Retina (tissue), 1 donor: ENCODE data around the gene PDCD10.

Experiments
- DNase-seq: peaks from one replicate; pipeline ENCODE4 v3.0.0-alpha.2; 2016

The PDCD10 gene

GRCh38 chr3:167671878-167672427 is 62.7 kb downstream of the PDCD10 start:
- no peak for DNase-seq

DNA sequence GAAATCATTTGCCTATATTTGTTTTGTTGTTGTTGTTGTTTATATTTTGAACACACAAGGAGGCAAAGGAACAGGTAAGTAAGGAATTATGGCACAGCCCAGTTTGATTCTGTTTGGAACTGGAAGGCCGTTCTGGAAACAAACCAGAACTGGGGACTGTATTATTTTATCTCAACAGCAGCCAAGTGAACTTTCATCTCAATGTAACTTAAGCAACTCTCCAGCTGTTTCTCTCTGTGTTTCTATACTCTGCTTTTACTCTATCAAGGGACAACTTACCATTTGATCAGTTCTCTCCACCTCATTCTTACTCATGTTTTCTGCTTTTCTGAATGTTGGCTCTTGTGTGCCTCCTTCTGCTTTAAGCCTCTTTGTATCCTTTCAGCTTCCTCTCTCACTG is 65.0 kb downstream of the PDCD10 start:
- DNase-seq = no peak

- DNase-seq = no peak
Measured at GRCh38 chr3:167668651-167669050, 66.0 kb downstream of the PDCD10 start.

DNA sequence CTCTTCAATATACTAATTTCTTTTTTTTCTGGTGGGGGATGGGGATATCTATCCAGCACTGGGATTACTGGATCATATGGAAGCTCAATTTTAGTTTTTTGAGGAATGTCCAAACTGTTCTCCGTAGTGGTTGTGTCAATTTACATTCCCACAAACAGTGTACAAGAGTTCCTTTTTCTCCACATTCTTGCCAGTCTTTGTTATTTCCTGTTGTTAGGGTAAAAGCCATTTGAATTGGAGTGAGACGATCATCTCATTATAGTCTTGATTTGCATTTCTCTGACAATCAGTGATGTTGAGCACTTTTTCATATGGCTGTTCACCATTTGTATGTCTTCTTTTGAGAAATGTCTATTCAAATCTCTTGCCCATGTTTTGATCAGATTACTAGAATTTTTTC is 68.1 kb downstream of the PDCD10 start:
- no peak for DNase-seq

DNA sequence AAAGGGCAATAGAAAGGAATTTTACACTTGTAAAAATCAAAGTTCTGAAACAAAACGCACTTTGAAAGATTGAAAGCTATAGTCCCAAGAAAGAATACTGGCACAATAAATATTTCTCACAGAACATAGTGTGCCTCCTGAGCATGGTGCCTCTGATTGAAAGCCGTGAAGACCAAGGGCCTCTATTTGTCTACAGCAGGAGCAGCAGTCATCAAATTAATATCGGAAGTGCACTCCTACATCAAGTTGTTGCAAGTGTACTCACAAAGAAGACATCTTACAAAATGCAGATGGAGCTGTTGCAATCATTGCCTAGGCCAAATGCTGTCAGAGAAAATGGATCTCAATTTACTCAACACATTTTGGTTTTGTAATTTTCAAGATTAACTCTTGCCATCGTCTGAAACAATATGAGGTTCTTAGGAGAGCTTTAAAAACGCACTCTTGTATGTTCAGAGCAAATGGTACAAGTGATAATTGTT is 71.7 kb downstream of the PDCD10 start:
- DNase-seq = no peak

DNA sequence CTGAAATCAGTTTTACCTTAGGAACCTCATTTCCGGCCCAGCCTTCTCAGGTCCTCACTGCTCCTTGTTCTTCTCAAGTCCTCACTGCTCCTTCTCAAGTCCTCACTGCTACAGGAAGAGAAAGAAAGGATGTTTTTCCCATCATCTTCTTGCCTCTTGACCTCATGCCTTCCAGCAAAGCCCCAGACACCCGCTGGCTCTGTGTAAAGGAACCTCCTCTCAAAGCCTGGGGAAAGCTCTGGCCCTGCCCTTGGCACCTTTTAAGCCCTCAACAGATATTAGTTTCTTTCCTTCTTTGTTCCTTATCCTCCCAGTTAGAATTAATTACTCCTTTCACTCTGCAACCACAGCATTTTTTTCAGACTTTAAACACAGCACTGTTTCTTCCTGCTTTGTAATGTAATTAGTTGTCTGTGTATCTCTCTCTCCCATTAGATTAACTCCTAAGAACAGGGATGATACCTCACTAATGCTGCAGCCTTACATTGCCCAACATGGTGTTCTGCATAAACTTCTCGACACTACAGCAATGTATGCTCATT is 76.9 kb downstream of the PDCD10 start:
- DNase-seq = no peak

DNA sequence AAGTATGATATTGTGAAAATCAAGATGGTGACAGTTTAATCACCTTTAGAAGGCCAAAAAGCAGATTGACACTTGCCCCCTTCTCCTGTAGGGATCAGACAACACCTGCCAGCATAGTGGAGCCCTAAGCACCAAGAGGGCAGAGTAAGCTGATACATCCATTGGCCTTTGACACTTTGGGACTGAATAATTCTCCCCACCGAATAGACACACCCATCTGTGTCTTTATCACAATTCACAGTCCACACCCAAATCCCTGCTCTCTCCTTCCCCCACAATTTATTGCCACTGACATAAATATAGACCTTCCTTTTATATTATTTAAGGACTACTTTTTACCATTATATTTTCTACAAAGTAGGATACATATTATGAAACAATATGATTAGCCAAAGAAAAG is 77.9 kb downstream of the PDCD10 start:
- no peak for DNase-seq

DNA sequence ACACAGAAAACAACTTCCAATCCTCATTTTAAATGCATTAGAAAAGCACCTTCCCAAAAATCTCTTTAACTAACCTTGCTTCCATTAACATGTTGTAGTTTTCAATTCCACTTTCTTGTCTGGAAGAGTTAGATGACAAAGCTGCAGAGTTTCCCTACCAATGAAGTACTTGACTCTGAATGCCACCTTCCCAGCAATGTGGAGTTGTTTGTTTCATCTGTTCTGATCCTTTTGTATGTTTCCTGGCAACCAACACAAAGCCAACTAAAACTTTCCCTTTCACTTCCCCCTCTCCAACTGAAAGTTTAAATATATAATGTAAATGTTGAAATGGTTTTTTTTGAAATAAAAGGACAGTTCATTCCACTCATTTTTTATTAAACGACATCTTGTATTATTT is 80.9 kb downstream of the PDCD10 start, which contains the start of gene WDR49:
Gene WDR49, minus strand, starts transcription at position 183 of the 400 bp plus-strand sequence. CDS start 517 bp downstream, outside the sequence.
- no peak for DNase-seq

DNA sequence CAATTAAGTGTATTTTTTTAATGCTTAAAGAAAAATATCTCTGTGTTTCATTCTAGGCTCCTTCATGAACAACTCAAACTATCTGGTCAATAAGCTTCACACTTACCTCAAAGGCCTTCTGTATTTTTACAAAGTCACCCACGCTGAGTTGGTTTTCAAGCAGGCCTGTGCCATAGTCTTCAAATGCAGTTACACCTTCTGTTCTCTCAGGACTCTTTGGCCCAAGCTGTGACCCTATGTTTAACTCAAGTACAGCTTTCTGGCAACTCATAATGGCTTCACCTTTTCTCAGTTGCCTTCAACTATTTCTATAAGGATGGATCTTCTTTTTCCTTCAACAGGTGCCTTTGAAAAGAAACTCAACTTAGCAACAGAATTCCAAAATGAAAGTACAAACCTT is 81.5 kb downstream of the PDCD10 start:
- DNase-seq = no peak

DNA sequence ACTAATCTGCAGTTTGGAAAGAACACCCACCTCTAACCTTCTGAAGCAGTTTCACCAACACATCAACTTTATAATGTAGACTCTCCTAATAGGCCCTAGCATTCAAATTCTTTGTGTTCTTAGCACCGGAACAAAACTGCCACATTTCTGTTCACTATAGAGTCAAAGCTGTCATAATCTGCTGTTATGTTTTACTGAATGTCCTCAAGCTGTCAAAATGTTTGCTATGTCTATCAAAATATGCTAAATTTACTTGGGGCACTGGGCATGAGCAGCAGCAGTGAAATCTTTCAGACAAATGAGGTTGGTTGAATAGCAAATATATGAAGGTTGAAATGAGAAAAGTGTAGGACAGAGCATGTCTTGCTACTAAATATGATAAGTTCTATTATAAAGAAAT is 82.9 kb downstream of the PDCD10 start:
- no peak for DNase-seq

GRCh38 chr3:167650459-167650858 is 84.2 kb downstream of the PDCD10 start:
- no peak for DNase-seq

GRCh38 chr3:167649746-167650145 is 84.9 kb downstream of the PDCD10 start:
- no peak for DNase-seq

DNA sequence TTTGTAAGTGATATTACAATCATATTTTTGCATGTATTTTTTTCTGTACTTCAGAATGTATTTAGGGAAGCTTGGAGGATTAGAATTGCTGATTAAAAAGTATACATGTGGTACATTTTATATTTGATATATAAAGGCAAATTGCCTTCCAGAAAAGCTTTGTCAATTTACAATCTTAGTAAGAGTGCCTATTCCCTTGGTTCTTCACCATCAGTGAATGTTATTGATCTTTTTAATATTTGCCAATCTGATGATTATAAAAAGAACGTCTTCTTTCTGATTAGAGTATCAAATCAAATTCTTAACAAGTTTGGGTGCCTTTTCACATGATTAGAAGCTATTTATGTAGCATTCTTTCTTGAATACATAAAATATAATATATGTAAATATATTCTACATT is 90.1 kb downstream of the PDCD10 start:
- no peak for DNase-seq
